GF-D8 (cell line): ENCODE data around the gene MIPEP.
"Not testable (repeated sequence)": the region's sequence is repeated elsewhere in the genome, so short reads cannot be mapped to it uniquely, and the experiment has no call there.

Experiments used
- DNase-seq: peaks from one replicate; lab custom pipeline; 2025; lab: John Stamatoyannopoulos, UW

The MIPEP gene

DNA sequence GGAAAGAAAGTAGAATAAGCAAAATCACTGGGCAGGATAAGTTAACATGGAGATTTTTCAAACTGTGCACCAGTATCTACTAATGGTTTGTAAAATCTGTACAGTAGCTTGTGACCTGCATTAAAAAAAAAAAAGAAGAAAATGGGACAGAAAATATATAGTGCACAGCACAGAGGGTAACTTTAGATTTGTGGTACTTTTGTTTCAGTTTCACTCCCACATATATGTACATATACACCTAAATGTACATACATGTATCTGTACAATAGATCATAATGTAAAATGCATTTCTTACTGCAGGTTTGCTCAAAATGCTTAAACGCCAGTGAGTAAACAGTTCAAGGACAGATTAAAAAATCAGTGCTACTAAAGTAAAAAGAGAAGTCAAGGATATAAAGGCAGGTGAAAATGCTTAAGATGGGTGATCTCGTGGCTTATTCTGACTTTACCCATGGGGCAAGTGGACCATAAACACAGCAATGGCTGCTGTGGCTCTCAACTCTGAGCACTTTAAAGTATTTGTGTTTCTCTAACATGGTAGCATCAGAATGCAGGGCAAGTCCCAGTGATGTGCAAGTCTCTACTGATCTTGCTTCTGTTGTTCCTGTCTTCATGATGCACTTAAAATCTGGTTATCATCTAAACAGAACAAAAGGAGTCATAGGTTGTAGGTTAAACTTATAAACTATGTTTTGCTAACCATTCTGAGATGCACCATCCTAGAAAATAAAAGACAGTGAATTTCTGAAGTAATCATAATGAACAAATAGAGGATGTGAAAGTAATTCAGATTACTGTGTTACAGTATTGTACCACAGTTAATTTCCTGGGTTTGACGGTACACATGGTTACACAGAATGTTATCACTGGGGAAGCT, 112.3 kb downstream of the MIPEP start:
- DNase-seq: no peak

GRCh38 chr13:23772717-23773116, 116.5 kb downstream of the MIPEP start:
- no peak for DNase-seq

DNA sequence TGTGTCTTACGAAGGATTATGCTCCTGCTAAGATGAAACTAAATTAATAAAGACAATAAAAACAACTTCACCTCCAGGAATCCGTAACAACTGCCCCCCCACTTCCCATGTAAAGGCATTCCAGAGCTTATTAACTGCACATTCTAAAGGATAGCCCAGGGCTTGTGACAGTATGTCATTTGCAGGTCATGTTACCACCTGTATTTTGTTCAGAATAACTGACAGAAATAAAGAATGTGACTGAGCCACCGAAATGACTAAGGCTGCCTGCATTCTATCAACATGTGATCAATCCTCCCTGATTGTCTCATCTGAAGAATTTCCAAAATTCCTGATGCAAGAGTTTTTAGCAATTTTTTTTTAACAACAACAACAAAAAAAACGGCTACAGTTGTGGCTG, 117.2 kb downstream of the MIPEP start:
- no peak for DNase-seq

- no peak for DNase-seq
Measured at GRCh38 chr13:23771552-23771951, 117.6 kb downstream of the MIPEP start.

DNA sequence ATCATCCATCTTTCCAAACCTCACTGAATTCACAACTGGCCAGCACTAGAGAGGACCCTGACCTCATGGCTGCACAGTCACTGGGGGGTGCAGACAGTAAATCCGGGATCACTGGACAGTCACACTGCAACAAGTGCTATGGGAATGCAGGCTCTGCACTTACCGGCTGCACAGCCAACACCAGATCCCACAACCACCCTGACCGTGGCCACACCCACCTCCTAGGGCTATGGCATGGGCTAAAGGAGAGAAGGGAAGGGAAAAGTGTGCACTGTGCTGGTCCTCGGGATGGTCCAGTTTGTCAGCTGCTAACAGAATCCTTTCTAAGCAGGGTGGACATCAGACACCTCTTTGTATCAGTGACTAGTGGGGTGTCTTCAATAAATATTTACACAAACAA, 118.2 kb downstream of the MIPEP start:
- DNase-seq: no peak

DNA sequence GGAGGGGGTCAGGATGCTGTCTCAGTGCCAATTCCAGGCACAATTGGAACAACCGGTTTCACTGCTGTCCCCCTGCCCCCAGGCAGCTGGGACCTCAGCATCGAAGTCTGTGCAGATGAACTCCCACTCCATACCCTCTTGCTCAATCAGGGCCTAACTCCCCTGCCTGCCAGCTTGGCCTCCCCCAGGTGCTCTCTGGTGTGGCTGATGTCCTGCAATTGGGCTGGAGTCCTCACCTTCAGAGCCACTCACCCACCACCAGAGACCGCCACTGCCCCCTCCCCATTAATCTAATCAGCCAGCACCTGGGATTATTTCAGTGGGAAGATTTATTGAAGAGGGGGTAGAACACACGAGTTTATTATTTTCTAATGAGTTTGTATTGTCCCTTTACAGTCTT, 118.8 kb downstream of the MIPEP start:
- DNase-seq: no peak

DNA sequence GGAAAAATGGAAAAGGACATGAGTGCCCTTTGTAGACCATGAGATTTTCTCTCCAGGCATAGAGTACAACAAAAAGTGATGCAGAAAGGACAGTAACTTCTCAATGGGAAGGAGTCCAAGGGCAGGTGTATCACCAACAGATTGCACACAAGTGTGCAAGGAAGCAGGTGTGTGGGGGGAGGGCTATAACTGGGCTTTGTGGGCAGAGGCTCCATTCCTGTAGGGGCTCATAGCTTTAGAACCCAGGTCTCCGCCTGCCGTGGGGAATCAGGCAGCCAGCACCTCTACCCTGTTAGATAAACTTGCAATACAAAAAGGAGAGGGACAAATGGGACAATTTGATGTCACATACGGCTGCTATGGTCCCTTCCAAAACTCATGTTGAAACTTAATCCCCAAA, 119.8 kb downstream of the MIPEP start:
- no peak for DNase-seq

GRCh38 chr13:23767838-23768237, 121.4 kb downstream of the MIPEP start:
- no peak for DNase-seq

DNA sequence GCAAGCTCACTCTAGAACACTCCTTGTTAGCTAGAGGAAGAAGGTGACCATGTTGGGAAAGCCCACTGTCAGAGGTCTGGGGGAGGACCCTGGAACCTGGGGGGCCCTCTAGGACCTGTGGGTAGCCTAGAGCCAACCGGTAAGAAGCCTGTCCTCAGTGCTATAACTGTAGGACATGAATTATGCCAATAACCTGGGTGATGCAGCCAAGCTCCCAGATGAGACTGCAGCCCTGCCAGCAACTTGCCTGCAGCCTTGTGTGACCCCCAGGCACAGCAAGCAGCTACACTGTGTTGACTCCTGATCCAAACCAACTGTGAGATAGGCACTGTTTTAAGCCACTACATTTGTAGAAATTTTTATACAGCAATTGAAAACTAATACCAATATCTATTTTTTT, 122.3 kb downstream of the MIPEP start:
- DNase-seq: no peak

DNA sequence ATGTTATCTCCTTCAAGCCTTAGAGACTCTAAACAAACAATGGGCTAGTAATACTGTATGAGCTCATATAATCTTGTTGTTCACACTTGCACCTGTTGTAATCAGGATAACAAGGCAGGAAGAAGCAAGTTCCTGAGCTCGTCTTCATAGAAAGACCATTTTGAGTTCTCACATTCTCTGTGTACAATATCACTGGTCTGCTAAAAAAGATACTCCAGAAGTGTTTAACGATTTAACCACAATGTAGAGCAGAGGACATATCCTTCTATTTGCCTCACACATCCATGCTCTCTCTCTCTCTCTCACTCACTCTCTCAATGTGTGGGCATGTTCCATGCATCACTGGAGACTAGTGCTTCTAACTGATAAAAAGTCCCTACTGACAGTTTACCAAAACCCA, 122.9 kb downstream of the MIPEP start:
- DNase-seq: no peak

GRCh38 chr13:23765531-23765930, 123.7 kb downstream of the MIPEP start:
- no peak for DNase-seq

GRCh38 chr13:23763318-23763717, 125.9 kb downstream of the MIPEP start:
- no peak for DNase-seq

- DNase-seq: not testable (repeated sequence)
Measured at GRCh38 chr13:23761760-23762159, 127.4 kb downstream of the MIPEP start.

DNA sequence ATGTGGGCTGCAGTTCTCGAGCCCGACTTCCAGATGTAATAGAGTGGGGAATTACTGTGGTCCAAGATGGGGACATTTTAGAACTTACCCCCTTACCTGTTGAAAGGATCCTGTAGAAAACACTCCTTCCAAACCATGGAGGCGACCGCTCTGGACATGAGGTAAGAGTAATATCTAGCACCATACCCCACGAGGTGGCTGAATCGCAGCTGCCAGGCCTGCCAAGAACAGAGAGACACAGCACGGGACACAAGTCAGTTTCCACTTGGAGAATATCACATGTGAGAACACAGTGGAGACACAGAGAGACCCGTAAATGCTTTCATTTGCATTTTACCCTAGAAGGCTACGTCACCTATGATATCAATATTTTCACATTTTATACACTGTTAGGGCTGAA, 129.2 kb downstream of the MIPEP start:
- no peak for DNase-seq

- no peak for DNase-seq
Measured at GRCh38 chr13:23758798-23759527, 130.2 kb downstream of the MIPEP start.

DNA sequence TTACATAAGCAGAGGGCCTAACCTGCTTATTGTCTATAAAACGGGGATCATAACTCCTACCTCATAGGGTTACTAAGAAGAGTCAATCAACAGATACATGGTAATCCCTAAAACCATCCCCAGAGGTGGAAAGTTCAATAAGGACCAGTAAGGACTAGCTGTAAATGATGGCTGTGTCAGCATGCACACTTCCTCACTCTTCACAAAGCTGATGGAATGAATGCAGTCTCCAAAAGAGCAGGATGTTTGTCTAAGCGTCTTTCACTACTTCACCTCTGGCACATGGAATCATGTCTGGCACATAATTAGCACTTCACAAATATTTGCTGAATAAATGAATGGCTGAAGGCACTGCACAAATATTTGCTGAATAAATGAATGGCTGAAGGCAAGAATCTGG, 134.2 kb downstream of the MIPEP start:
- DNase-seq: no peak

- DNase-seq: no peak
Measured at GRCh38 chr13:23754506-23754905, 134.7 kb downstream of the MIPEP start.

DNA sequence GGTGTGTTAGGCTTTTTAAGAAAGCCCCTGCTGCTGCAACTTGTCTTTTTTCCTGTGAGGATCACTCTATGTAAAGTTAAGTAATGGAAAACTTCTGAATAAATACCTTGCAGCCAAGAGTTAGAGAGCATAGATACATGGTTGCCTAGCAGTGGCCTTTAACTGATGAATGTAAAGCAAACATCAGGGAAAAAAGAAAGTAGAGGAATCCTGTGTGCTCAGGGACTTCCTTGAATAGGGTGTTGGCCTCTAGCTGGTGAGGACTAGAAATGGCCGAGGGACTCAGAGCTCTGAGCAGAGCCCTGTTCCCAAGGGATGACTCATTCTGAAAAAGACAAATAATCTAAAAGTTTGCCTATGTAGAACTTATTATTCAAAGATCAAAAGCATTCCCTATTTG, 135.7 kb downstream of the MIPEP start:
- no peak for DNase-seq

- DNase-seq: no peak
Measured at GRCh38 chr13:23752111-23753001, 136.8 kb downstream of the MIPEP start.

- DNase-seq: no peak
Measured at GRCh38 chr13:23751195-23751594, 138.0 kb downstream of the MIPEP start.

- no peak for DNase-seq
Measured at GRCh38 chr13:23750383-23751121, 138.6 kb downstream of the MIPEP start.
